Endothelial cell of umbilical vein (primary cell): ENCODE measurements around the gene HUNK. TPM values are rescaled to one million over a fixed set of nuclear protein-coding genes. Genes with fewer than 3 reads are reported as not detected.

ENCODE experiments used
- BruUV-seq: library from RNA; stranded (reverse); fragments of 400-500 nt; replicated peaks from 2 replicates; lab custom pipeline; 2021; lab: Mats Ljungman, UMichigan
- CTCF ChIA-PET: fragments of 300-600, 350-600 bp; sonication (Branson Sonifier 250); formaldehyde crosslinking; loops from one replicate; lab custom pipeline; 2021; ENCODE audit warnings: antibody characterized with exemption, inconsistent platforms; lab: Charles Lee
- POLR2A ChIA-PET: fragments of 300-600, 350-600 bp; sonication (Branson Sonifier 250); formaldehyde crosslinking; loops from one replicate; lab custom pipeline; 2021; ENCODE audit warnings: antibody characterized with exemption, inconsistent platforms; lab: Charles Lee
- DNase-seq: peaks from one replicate; pipeline ENCODE4 v3.0.0-alpha.2; 2011; ENCODE audit warnings: low read depth, low spot score
- FAIRE-seq: peaks from 2 replicates; lab custom pipeline; 2011; peaks lifted over from hg19 to GRCh38; lab: Jason Lieb, UNC
- H2AFZ ChIP-seq: 2 replicates; pipeline ENCODE4 v1.6.0; 2012; ENCODE audit warnings: low read depth, low read length, control low read depth, inconsistent platforms
- H3K27ac ChIP-seq: 2 replicates; pipeline ENCODE4 v1.5.1; 2011; ENCODE audit warnings: low read depth, mild to moderate bottlenecking, control low read depth, low read length, moderate library complexity; ENCODE audit not compliant: insufficient read depth
- H3K27me3 ChIP-seq, 2 experiments: 2 replicates each; pipeline versions ENCODE4 v1.6.0 to v1.6.1; 2011; ENCODE audit warnings: low read length in 2 of 2, mixed read lengths in 1 of 2; ENCODE audit not compliant: control insufficient read depth in 2 of 2, insufficient read depth in 2 of 2
- H3K36me3 ChIP-seq, 2 experiments: 2 replicates in 1 of 2; 3 replicates in 1 of 2; pipeline ENCODE4 v1.5.1; 2011; ENCODE audit warnings: low read length in 2 of 2, mild to moderate bottlenecking in 1 of 2, moderate library complexity in 1 of 2; ENCODE audit not compliant: control insufficient read depth in 2 of 2, insufficient read depth in 2 of 2; ENCODE audit errors: extremely low read depth in 1 of 2
- H3K4me1 ChIP-seq: 3 replicates; pipeline ENCODE4 v1.5.1; 2011; ENCODE audit warnings: mild to moderate bottlenecking, low read length; ENCODE audit not compliant: control insufficient read depth, insufficient read depth; ENCODE audit errors: extremely low read depth
- H3K4me2 ChIP-seq: 2 replicates; pipeline ENCODE4 v1.6.1; 2011; ENCODE audit warnings: low read length, control low read depth, mixed read lengths; ENCODE audit not compliant: insufficient read depth
- H3K4me3 ChIP-seq, 3 experiments: fragments of 200-600 bp in 1 of 3; sonication (generic), shearing (Covaris generic) in 1 of 3; replicated peaks in 1 of 3; 2 replicates each; pipeline ENCODE4 v1.5.1; 2011 to 2016; ENCODE audit warnings: control low read depth in 3 of 3, low read length in 3 of 3, mild to moderate bottlenecking in 2 of 3, inconsistent platforms in 1 of 3, low read depth in 1 of 3, moderate library complexity in 1 of 3; ENCODE audit not compliant: insufficient read depth in 1 of 3
- H3K79me2 ChIP-seq: 2 replicates; pipeline ENCODE4 v1.6.0; 2012; ENCODE audit warnings: low read length, inconsistent platforms; ENCODE audit not compliant: control insufficient read depth, insufficient read depth
- H3K9ac ChIP-seq: replicated peaks from 2 replicates; pipeline ENCODE3; 2011; ENCODE audit warnings: low read length, control low read depth; ENCODE audit not compliant: insufficient read depth; ENCODE audit errors: extremely low read depth
- H3K9me1 ChIP-seq: replicated peaks from 3 replicates; pipeline ENCODE4 v1.6.0; 2011; ENCODE audit warnings: mild to moderate bottlenecking, low read length; ENCODE audit not compliant: control insufficient read depth, insufficient read depth; ENCODE audit errors: extremely low read depth
- H3K9me3 ChIP-seq: replicated peaks from 2 replicates; pipeline ENCODE4 v1.5.1; 2012; ENCODE audit warnings: low read length, inconsistent platforms; ENCODE audit not compliant: control insufficient read depth, insufficient read depth
- H4K20me1 ChIP-seq: replicated peaks from 2 replicates; pipeline ENCODE3; 2011; ENCODE audit warnings: mild to moderate bottlenecking, low read length; ENCODE audit not compliant: control insufficient read depth, insufficient read depth; ENCODE audit errors: extremely low read depth
- CTCF ChIP-seq, 2 donors: IDR thresholded peaks; 1 replicate in 1 of 2; 2 replicates in 1 of 2; pipeline ENCODE4 v1.5.1; 2011; ENCODE audit warnings: low read length in 2 of 2, mild to moderate bottlenecking in 2 of 2, moderate library complexity in 2 of 2, control low read depth in 1 of 2, inconsistent platforms in 1 of 2, low read depth in 1 of 2; ENCODE audit not compliant: insufficient read depth in 1 of 2; ENCODE audit errors: extremely low read depth in 1 of 2
- EZH2 ChIP-seq: IDR thresholded peaks from 2 replicates; pipeline ENCODE4 v1.6.1; 2012; ENCODE audit warnings: borderline replicate concordance, low read depth, mild to moderate bottlenecking, moderate library complexity, low read length, inconsistent platforms; ENCODE audit not compliant: severe bottlenecking
- FOS ChIP-seq: IDR thresholded peaks from 2 replicates; pipeline ENCODE4 v1.6.1; 2011; ENCODE audit warnings: mild to moderate bottlenecking, low read length, moderate library complexity, borderline replicate concordance; ENCODE audit not compliant: insufficient read depth
- GATA2 ChIP-seq: IDR thresholded peaks from 2 replicates; pipeline ENCODE4 v1.7.0; 2011; ENCODE audit warnings: low read depth, mild to moderate bottlenecking, moderate library complexity, mixed read lengths, low read length; ENCODE audit not compliant: insufficient read length, insufficient read depth
- JUN ChIP-seq: IDR thresholded peaks from 2 replicates; pipeline ENCODE4 v1.6.1; 2011; ENCODE audit warnings: borderline replicate concordance, low read depth; ENCODE audit not compliant: insufficient read length, insufficient read depth
- MYC ChIP-seq: IDR thresholded peaks from one replicate; pipeline ENCODE4 v1.6.1; 2011; ENCODE audit warnings: mild to moderate bottlenecking, low read depth, low read length
- POLR2A ChIP-seq: IDR thresholded peaks from 2 replicates; pipeline ENCODE4 v1.6.1; 2012; ENCODE audit warnings: low read depth, mild to moderate bottlenecking, control low read depth, low read length
- POLR2AphosphoS5 ChIP-seq: IDR thresholded peaks from 2 replicates; pipeline ENCODE4 v1.6.1; 2012; ENCODE audit warnings: low read depth, mild to moderate bottlenecking, control low read depth, low read length, moderate library complexity; ENCODE audit not compliant: insufficient read depth
- dilution Hi-C: fragments of 300-500 bp; cut with MboI; formaldehyde crosslinking; loops from one replicate; pipeline ENCODE4 v1.15.0; 2019; ENCODE audit warnings: low sequenced_read_pairs; ENCODE audit not compliant: extremely low pct_ligation_motif_present
- intact Hi-C: fragments of 100-400 bp; cut with micrococcal nuclease; formaldehyde crosslinking; loops from one replicate; pipeline ENCODE4 v1.10.0; 2022
- polyA plus RNA-seq, 4 experiments: library from polyadenylated mRNA; depleted of rRNA in 3 of 4; stranded (reverse) in 3 of 4; unstranded in 1 of 4; fragments of >200 nt; gene quantifications; 2 replicates each; pipeline versions ENCODE4 v1.2.1 to v1.2.3, GENCODE V29; 2011 to 2012; ENCODE audit warnings: missing spikeins in 1 of 4
- total RNA-seq: library from RNA; stranded (reverse); gene quantifications from 2 replicates; pipeline ENCODE4 v1.2.3, GENCODE V29; 2021

Gene HUNK
- total and polyA plus RNA-seq, 2 donors (not counting 3 experiments of a cell fraction or from before 2014, with no cell fraction given), result not detected

- no peak overlapping the region for H3K9ac ChIP-seq
- no peak overlapping the region for H2AFZ ChIP-seq
- ChIA-PET POLR2A (no interaction called here), CTCF (interaction anchor here (1.7 kb wide), 1 partner anchor 17 kb away, joined by 3 read pairs; no protein-coding TSS in a partner anchor)
- TF ChIP-seq POLR2A, result no peak
- no peak for TF ChIP-seq MYC
- TF ChIP-seq POLR2AphosphoS5, result no peak
- no peak for TF ChIP-seq CTCF (IDR thresholded peaks at IDR 0.05; ENCODE audit: extremely low read depth in 1 of 2, insufficient read depth in 1 of 2, low read depth in 1 of 2, low read length in 2 of 2)
- TF ChIP-seq FOS, result no peak
- TF ChIP-seq GATA2, result no peak
- no peak for TF ChIP-seq JUN
- TF ChIP-seq EZH2, result no peak
- H3K4me3 ChIP-seq, result no peak overlapping the region
- FAIRE-seq, result no peak
- no peaks in the 10 kb centered on the region for H3K27me3 ChIP-seq
- dilution Hi-C loops (no loop called here), intact Hi-C loops (no loop called here)
- H3K4me1 ChIP-seq, result no peaks in the 10 kb centered on the region
- no peaks in the 10 kb centered on the region for H3K9me1 ChIP-seq
- DNase-seq, result no peak
- no peak overlapping the region for H3K4me2 ChIP-seq
- H3K79me2 ChIP-seq, result no peaks in the 10 kb centered on the region
- no peak overlapping the region for H3K27ac ChIP-seq
- no peaks in the 10 kb centered on the region for H3K9me3 ChIP-seq
- BruUV-seq, result no TSS peak
- no peaks in the 10 kb centered on the region for H3K36me3 ChIP-seq
- no peaks in the 10 kb centered on the region for H4K20me1 ChIP-seq
Observed at GRCh38 chr21:31848326-31848985, 24.4 kb upstream of the HUNK start.
